ENCODE data around the gene ZDHHC5.
A peak's percentile ranks its signal among the peaks of the same experiment; 100 is the strongest.
"Not testable (repeated sequence)": the region's sequence is repeated elsewhere in the genome, so short reads cannot be mapped to it uniquely, and the experiment has no call there.

Gene ZDHHC5

GRCh38 chr11:57651408-57651807 lies 16.5 kb upstream of the ZDHHC5 start:
- Histone ChIP-seq H3K27me3 (ENCODE audit: insufficient read depth, low read length) (peaks cover 5% of the 10 kb centered on the region; the same call in 1 of the 2 replicates), H3K4me1 (ENCODE audit: control insufficient read depth, insufficient read depth, low read length, unreplicated experiment) (peaks cover 39% of the 10 kb centered on the region), H3K4me3 (ENCODE audit: low read depth, low read length) (no peak overlapping the region), H3K79me2 (ENCODE audit: control insufficient read depth, insufficient read depth, low read length, unreplicated experiment) (no peaks in the 10 kb centered on the region), H2AFZ (ENCODE audit: low read length, unreplicated experiment) (no peak overlapping the region), H3K36me3 (ENCODE audit: insufficient read depth, low read length) (no peaks in the 10 kb centered on the region), H3K27ac (ENCODE audit: low read depth, low read length) (no peak overlapping the region)

- H3K4me3 ChIP-seq (ENCODE audit: low read depth, low read length); H3K27me3 ChIP-seq (ENCODE audit: insufficient read depth, low read length); H3K27ac ChIP-seq (ENCODE audit: low read depth, low read length); H3K79me2 ChIP-seq (ENCODE audit: control insufficient read depth, insufficient read depth, low read length, unreplicated experiment); H3K36me3 ChIP-seq (ENCODE audit: insufficient read depth, low read length); H2AFZ ChIP-seq (ENCODE audit: low read length, unreplicated experiment): not testable (repeated sequence)
- peaks cover 35% of the 10 kb centered on the region for H3K4me1 ChIP-seq (ENCODE audit: control insufficient read depth, insufficient read depth, low read length, unreplicated experiment)
Measured at GRCh38 chr11:57652230-57652629, 15.7 kb upstream of the ZDHHC5 start.

- Histone ChIP-seq H2AFZ (ENCODE audit: low read length, unreplicated experiment) (peak overlapping the region; percentile 97), H3K27ac (ENCODE audit: low read depth, low read length) (peak overlapping the region; percentile 39; the same call in 1 of the 2 replicates), H3K27me3 (ENCODE audit: insufficient read depth, low read length) (no peaks in the 10 kb centered on the region), H3K36me3 (ENCODE audit: insufficient read depth, low read length) (no peaks in the 10 kb centered on the region), H3K4me1 (ENCODE audit: control insufficient read depth, insufficient read depth, low read length, unreplicated experiment) (peaks cover 31% of the 10 kb centered on the region), H3K79me2 (ENCODE audit: control insufficient read depth, insufficient read depth, low read length, unreplicated experiment) (no peaks in the 10 kb centered on the region), H3K4me3 (ENCODE audit: low read depth, low read length) (peak overlapping the region; percentile 68)
Measured at GRCh38 chr11:57652662-57653061, 15.3 kb upstream of the ZDHHC5 start.

GRCh38 chr11:57653163-57653562 lies 14.8 kb upstream of the ZDHHC5 start:
- H2AFZ ChIP-seq (ENCODE audit: low read length, unreplicated experiment): peak overlapping the region; percentile 97
- peaks cover 4% of the 10 kb centered on the region for H3K79me2 ChIP-seq (ENCODE audit: control insufficient read depth, insufficient read depth, low read length, unreplicated experiment)
- H3K27ac ChIP-seq (ENCODE audit: low read depth, low read length): peak overlapping the region; percentile 39; the same call in 1 of the 2 replicates

GRCh38 chr11:57656885-57657193 lies 11.1 kb upstream of the ZDHHC5 start:
- H3K36me3 ChIP-seq (ENCODE audit: insufficient read depth, low read length): peaks cover 16% of the 10 kb centered on the region; the same call in 1 of the 2 replicates
- H3K4me3 ChIP-seq (ENCODE audit: low read depth, low read length): peak overlapping the region; percentile 88
- peaks cover 11% of the 10 kb centered on the region for H3K4me1 ChIP-seq (ENCODE audit: control insufficient read depth, insufficient read depth, low read length, unreplicated experiment)
- H3K79me2 ChIP-seq (ENCODE audit: control insufficient read depth, insufficient read depth, low read length, unreplicated experiment): peaks cover 22% of the 10 kb centered on the region
- peak overlapping the region; percentile 48; the same call in 1 of the 2 replicates for H3K27ac ChIP-seq (ENCODE audit: low read depth, low read length)
- no peak overlapping the region for H2AFZ ChIP-seq (ENCODE audit: low read length, unreplicated experiment)
- H3K27me3 ChIP-seq (ENCODE audit: insufficient read depth, low read length): no peaks in the 10 kb centered on the region

More at GRCh38 chr11:57653163-57653562, 14.8 kb upstream of the ZDHHC5 start:
- Histone ChIP-seq H3K4me3 (ENCODE audit: low read depth, low read length) (peak overlapping the region; percentile 68), H3K27me3 (ENCODE audit: insufficient read depth, low read length) (no peaks in the 10 kb centered on the region), H3K36me3 (ENCODE audit: insufficient read depth, low read length) (no peaks in the 10 kb centered on the region), H3K4me1 (ENCODE audit: control insufficient read depth, insufficient read depth, low read length, unreplicated experiment) (peaks cover 26% of the 10 kb centered on the region)

GRCh38 chr11:57657194-57658022 lies 10.5 kb upstream of the ZDHHC5 start, which contains the start of gene CLP1:
TSS of gene CLP1 (plus strand) at chr11:57657762. CDS start at chr11:57659477, 1,715 bp downstream.
- Histone ChIP-seq H3K27ac (ENCODE audit: low read depth, low read length) (peak within 1 kb of the TSS; percentile 48; the same call in 1 of the 2 replicates), H3K79me2 (ENCODE audit: control insufficient read depth, insufficient read depth, low read length, unreplicated experiment) (peaks cover 22% of the 10 kb centered on the region), H2AFZ (ENCODE audit: low read length, unreplicated experiment) (peak within 1 kb of the TSS; percentile 82)

GRCh38 chr11:57658023-57658361 lies 9.9 kb upstream of the ZDHHC5 start:
- Histone ChIP-seq H3K4me3 (ENCODE audit: low read depth, low read length) (peak overlapping the region; percentile 88), H3K36me3 (ENCODE audit: insufficient read depth, low read length) (peaks cover 16% of the 10 kb centered on the region; the same call in 1 of the 2 replicates), H3K27me3 (ENCODE audit: insufficient read depth, low read length) (no peaks in the 10 kb centered on the region), H3K4me1 (ENCODE audit: control insufficient read depth, insufficient read depth, low read length, unreplicated experiment) (peaks cover 7% of the 10 kb centered on the region), H3K27ac (ENCODE audit: low read depth, low read length) (peak overlapping the region; percentile 14; the same call in 1 of the 2 replicates), H3K79me2 (ENCODE audit: control insufficient read depth, insufficient read depth, low read length, unreplicated experiment) (peaks cover 22% of the 10 kb centered on the region), H2AFZ (ENCODE audit: low read length, unreplicated experiment) (peak overlapping the region; percentile 82)

More at GRCh38 chr11:57657194-57658022, 10.5 kb upstream of the ZDHHC5 start, which contains the start of gene CLP1:
- no peaks in the 10 kb centered on the region for H3K27me3 ChIP-seq (ENCODE audit: insufficient read depth, low read length)
- H3K4me1 ChIP-seq (ENCODE audit: control insufficient read depth, insufficient read depth, low read length, unreplicated experiment): peaks cover 11% of the 10 kb centered on the region
- peaks cover 16% of the 10 kb centered on the region; the same call in 1 of the 2 replicates for H3K36me3 ChIP-seq (ENCODE audit: insufficient read depth, low read length)
- peak within 1 kb of the TSS; percentile 88 for H3K4me3 ChIP-seq (ENCODE audit: low read depth, low read length)

- no peak overlapping the region for H2AFZ ChIP-seq (ENCODE audit: low read length, unreplicated experiment)
- no peak overlapping the region for H3K4me3 ChIP-seq (ENCODE audit: low read depth, low read length)
- H3K36me3 ChIP-seq (ENCODE audit: insufficient read depth, low read length): peaks cover 16% of the 10 kb centered on the region; the same call in 1 of the 2 replicates
- peaks cover 4% of the 10 kb centered on the region for H3K4me1 ChIP-seq (ENCODE audit: control insufficient read depth, insufficient read depth, low read length, unreplicated experiment)
- no peaks in the 10 kb centered on the region for H3K27me3 ChIP-seq (ENCODE audit: insufficient read depth, low read length)
- H3K27ac ChIP-seq (ENCODE audit: low read depth, low read length): no peak overlapping the region
- H3K79me2 ChIP-seq (ENCODE audit: control insufficient read depth, insufficient read depth, low read length, unreplicated experiment): peaks cover 22% of the 10 kb centered on the region
Measured at GRCh38 chr11:57659669-57660068, 8.2 kb upstream of the ZDHHC5 start.

- H3K4me3 ChIP-seq (ENCODE audit: low read depth, low read length): no peak overlapping the region
Measured at GRCh38 chr11:57662893-57663292, 5.0 kb upstream of the ZDHHC5 start.

GRCh38 chr11:57663975-57664374 lies 3.9 kb upstream of the ZDHHC5 start:
- Histone ChIP-seq H3K27ac (ENCODE audit: low read depth, low read length) (no peak overlapping the region), H3K4me1 (ENCODE audit: control insufficient read depth, insufficient read depth, low read length, unreplicated experiment) (peaks cover 5% of the 10 kb centered on the region), H3K36me3 (ENCODE audit: insufficient read depth, low read length) (peaks cover 16% of the 10 kb centered on the region; the same call in 1 of the 2 replicates), H3K79me2 (ENCODE audit: control insufficient read depth, insufficient read depth, low read length, unreplicated experiment) (peaks cover 21% of the 10 kb centered on the region), H2AFZ (ENCODE audit: low read length, unreplicated experiment) (no peak overlapping the region), H3K4me3 (ENCODE audit: low read depth, low read length) (no peak overlapping the region), H3K27me3 (ENCODE audit: insufficient read depth, low read length) (no peaks in the 10 kb centered on the region)

More at GRCh38 chr11:57662893-57663292, 5.0 kb upstream of the ZDHHC5 start:
- Histone ChIP-seq H3K79me2 (ENCODE audit: control insufficient read depth, insufficient read depth, low read length, unreplicated experiment) (peaks cover 21% of the 10 kb centered on the region), H3K4me1 (ENCODE audit: control insufficient read depth, insufficient read depth, low read length, unreplicated experiment) (peaks cover 5% of the 10 kb centered on the region), H3K27ac (ENCODE audit: low read depth, low read length) (no peak overlapping the region), H2AFZ (ENCODE audit: low read length, unreplicated experiment) (no peak overlapping the region), H3K36me3 (ENCODE audit: insufficient read depth, low read length) (peaks cover 16% of the 10 kb centered on the region; the same call in 1 of the 2 replicates), H3K27me3 (ENCODE audit: insufficient read depth, low read length) (no peaks in the 10 kb centered on the region)

Data from ACC112 (cell line).